ENCODE data around the gene NPAS3.

DNA sequence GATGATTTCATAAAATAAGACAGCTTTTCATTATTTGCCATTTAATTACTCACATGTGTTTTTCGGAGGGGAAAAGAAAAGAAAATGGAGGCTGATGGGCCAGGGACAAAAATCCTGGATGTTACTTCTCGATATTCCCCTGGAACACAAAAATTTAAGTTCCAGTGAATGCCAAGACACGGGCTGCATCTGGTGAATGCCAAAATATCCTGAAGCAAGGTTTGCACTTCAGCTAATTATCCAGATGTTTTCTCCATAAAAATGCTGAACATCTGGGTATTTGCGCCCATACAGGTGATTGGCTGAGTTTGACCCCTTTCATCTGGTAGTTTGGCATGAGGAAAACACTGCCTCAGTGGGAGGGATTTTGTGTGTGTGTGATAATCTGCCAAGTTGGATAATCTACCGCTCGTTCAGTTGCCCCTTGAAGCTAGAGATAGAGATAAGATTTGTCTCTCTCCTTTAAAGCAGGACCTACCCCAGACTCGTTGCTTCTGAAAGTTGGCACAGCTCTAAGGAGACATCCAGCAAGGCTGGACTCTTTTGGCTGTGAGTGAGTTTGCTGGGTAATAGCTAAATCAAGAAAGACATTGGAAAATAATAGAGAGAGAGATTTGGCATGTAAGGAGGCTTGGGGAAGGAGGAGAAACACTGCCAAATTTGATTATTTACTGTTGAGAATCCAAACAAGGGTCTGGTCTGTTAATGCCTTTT, 622.2 kb downstream of the NPAS3 start:
- TF ChIP-seq GATA2 (IDR thresholded peaks at IDR 0.05; ENCODE audit: low read depth, low read length) (no peak), GATA3 (IDR thresholded peaks at IDR 0.05; ENCODE audit: low read depth, low read length) (no peak)
